Upper lobe of left lung (tissue), 6 donors: ENCODE data around the gene AP3D1. TPM values are rescaled to one million over a fixed set of nuclear protein-coding genes. Genes with fewer than 3 reads are reported as not detected.
A peak's percentile ranks its signal among the peaks of the same experiment; 100 is the strongest.

Experiments used
- ATAC-seq, 2 donors: fragments of 200-7000 bp; cut with Tn5 transposase; one replicate each; pipeline ENCODE4 v1.9.1; 2022; ENCODE audit warnings: mild to moderate bottlenecking in 2 of 2, moderate library complexity in 2 of 2; ENCODE audit not compliant: low FRiP score in 2 of 2
- DNase-seq, 2 donors: peaks; one replicate each; pipeline ENCODE4 v3.0.0-alpha.2; 2019 to 2020
- H3K27ac ChIP-seq, 4 donors: fragments of 200-600 bp; sonication (generic); one replicate each; pipeline ENCODE4 v1.5.1; 2016 to 2019
- H3K27me3 ChIP-seq, 4 donors: fragments of 200-600 bp; sonication (generic); one replicate each; pipeline ENCODE4 v1.5.1; 2017 to 2019
- H3K36me3 ChIP-seq, 4 donors: fragments of 200-600 bp; sonication (generic); one replicate each; pipeline ENCODE4 v1.5.1; 2016 to 2019
- H3K4me1 ChIP-seq, 4 donors: fragments of 200-600 bp; sonication (generic); one replicate each; pipeline ENCODE4 v1.5.1; 2018 to 2019
- H3K4me3 ChIP-seq, 4 donors: fragments of 200-600 bp; sonication (generic); one replicate each; pipeline ENCODE4 v1.5.1; 2017 to 2019; ENCODE audit warnings: mild to moderate bottlenecking in 2 of 4, moderate library complexity in 1 of 4
- H3K9me3 ChIP-seq, 4 donors: fragments of 200-600 bp; sonication (generic); one replicate each; pipeline ENCODE4 v1.5.1; 2018 to 2019
- EP300 ChIP-seq, 4 donors: sonication (generic); formaldehyde crosslinking; IDR thresholded peaks; one replicate each; pipeline ENCODE4 v1.5.1; 2017; ENCODE audit warnings: antibody characterized with exemption in 4 of 4, control low read depth in 2 of 4
- POLR2A ChIP-seq, 4 donors: fragments of 450-650 bp; IDR thresholded peaks; one replicate each; pipeline ENCODE4 v1.5.1; 2016 to 2017; ENCODE audit warnings: antibody characterized with exemption in 4 of 4, mild to moderate bottlenecking in 2 of 4
- POLR2AphosphoS5 ChIP-seq, 2 donors: sonication (generic); formaldehyde crosslinking; IDR thresholded peaks; one replicate each; pipeline ENCODE4 v1.5.1; 2017; ENCODE audit warnings: antibody characterized with exemption in 2 of 2
- WGBS, 2 donors: methylation state at CpG; one replicate each; pipeline ENCODE4 v1.1.5; 2017 to 2018; 5-methylcytosine and 5-hydroxymethylcytosine counted together
- total RNA-seq, 6 donors: library from RNA; depleted of rRNA in 4 of 6; stranded (reverse); fragments of >200 nt in 4 of 6; gene quantifications; one replicate each; pipeline versions ENCODE4 v1.1.0 to v1.2.1, GENCODE V29; 2016 to 2021
- TF ChIP-seq, protein P1 (sequence below), 6 experiments: fragments of 450-650 bp in 4 of 6; fragments of 200-600 bp in 2 of 6; sonication (generic) in 2 of 6; IDR thresholded peaks; one replicate each; pipeline ENCODE4 v1.5.1; 2016 to 2019; ENCODE audit warnings: antibody characterized with exemption in 6 of 6
- donor health status: DM: no; HTN: no; CAD: no; lungs with moderate emphysema.
- donor health status: DM: no; HTN: yes; CAD: no; lungs with severe emphysema.

AP3D1 gene
- total RNA-seq, 6 donors from 2014 or later, result 73.5 to 180 (median 115) TPM

DNA sequence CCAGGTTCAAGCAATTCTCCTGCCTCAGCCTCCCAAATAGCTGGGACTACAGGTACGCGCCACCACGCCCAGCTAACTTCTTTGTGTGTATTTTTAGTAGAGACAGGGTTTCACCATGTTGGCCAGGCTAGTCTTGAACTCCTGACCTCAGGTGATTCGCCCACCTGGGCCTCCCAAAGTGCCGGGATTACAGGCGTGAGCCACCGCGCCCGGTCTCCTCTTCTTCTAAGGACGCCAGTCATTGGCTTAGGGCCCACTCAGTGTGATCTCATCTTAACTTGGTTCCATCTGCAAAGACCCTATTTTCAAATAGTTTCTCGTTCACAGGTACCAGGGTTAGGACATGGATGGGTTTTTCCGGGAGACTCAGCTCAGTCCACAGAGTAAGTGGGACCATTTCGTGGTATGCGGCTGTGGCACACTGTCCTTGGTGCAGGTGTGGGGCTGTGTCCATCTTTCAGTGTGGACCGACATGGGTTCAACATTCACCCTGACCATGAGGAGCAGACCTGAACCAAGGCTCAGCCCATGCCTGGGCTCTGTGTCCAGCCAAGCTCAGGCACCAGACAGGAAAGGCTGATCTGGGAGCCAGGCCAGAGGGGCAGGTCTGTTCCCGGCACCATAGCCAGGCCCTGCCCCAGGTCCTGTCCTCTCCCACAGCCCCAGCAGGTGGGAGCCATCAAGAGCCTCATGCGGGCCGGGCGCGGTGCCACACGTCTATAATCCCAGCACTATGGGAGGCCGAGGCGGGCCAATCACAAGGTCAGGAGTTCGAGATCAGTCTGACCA lies 97.6 kb downstream of the AP3D1 start:
- H3K27ac ChIP-seq, result peak overlapping the region; percentile 49 to 100 (median 98)
- no peak overlapping the region for H3K4me3 ChIP-seq
- WGBS, 2 donors, result 79 to 84% methylated on average over 19 to 23 of the region's 24 CpGs
- no peaks in the 10 kb centered on the region for H3K27me3 ChIP-seq
- H3K4me1 ChIP-seq, result peaks cover 66 to 79% (median 72%) of the 10 kb centered on the region in 4 donors
- DNase-seq (peak; percentile 84 to 93), ATAC-seq (no peak)
- peaks cover 0 to 9% (median 3%) of the 10 kb centered on the region in 4 donors for H3K36me3 ChIP-seq
- TF ChIP-seq POLR2AphosphoS5 (IDR thresholded peaks at IDR 0.05) (peak; percentile 78 to 89), EP300 (IDR thresholded peaks at IDR 0.05) (peak in 1 of 4 donors; percentile 36), POLR2A (IDR thresholded peaks at IDR 0.05) (no peak)
- TF ChIP-seq, protein P1, sequence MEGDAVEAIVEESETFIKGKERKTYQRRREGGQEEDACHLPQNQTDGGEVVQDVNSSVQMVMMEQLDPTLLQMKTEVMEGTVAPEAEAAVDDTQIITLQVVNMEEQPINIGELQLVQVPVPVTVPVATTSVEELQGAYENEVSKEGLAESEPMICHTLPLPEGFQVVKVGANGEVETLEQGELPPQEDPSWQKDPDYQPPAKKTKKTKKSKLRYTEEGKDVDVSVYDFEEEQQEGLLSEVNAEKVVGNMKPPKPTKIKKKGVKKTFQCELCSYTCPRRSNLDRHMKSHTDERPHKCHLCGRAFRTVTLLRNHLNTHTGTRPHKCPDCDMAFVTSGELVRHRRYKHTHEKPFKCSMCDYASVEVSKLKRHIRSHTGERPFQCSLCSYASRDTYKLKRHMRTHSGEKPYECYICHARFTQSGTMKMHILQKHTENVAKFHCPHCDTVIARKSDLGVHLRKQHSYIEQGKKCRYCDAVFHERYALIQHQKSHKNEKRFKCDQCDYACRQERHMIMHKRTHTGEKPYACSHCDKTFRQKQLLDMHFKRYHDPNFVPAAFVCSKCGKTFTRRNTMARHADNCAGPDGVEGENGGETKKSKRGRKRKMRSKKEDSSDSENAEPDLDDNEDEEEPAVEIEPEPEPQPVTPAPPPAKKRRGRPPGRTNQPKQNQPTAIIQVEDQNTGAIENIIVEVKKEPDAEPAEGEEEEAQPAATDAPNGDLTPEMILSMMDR (IDR thresholded peaks at IDR 0.05), result no peak
- no peaks in the 10 kb centered on the region for H3K9me3 ChIP-seq

DNA sequence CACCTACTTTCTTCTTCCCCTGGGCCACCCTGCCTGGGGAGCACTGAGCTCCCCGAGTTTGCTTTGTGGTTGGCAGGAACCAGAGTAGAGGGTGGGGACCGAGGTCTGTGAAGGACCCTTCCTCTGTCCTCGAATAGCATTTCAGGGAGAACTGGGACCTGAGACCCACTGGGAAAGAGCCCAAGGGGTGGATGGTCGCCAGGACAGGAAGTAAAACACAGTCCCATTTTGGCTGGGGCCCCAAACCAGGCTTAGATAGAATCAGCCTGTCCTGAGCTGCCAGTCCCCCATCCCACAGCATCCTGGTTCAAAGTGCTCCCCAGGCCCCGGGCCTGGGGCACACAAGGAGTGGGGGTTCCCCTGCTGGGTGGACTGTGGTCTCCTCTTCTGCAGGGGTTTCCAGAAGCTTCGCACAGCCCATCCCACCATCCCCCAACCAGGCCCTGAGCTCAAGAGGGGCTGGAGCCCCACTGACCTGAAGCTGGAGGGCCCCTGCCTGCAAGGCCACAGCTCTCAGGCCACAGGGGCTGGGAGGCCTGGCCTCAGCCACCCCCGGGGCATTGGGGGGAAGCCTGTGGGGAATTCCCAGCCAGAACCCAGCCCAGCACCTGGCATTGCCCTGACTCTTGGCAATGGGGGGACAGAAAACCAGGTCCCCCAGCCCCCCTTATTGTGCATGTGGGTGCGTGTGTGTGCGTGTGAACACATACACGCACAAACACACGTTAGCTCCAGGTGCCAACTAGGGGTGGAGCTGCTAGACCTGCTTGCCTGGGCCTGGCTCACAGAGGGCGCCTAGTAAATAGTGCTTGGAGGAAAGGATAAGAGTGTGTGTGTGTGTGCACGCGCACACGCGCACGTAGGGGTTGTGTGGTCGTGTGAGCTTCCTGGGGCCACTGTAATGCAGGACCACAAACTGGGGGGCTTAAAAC lies 99.3 kb downstream of the AP3D1 start:
- Histone ChIP-seq H3K9me3 (no peaks in the 10 kb centered on the region), H3K36me3 (peaks cover 0 to 25% (median 11%) of the 10 kb centered on the region in 4 donors), H3K27me3 (no peaks in the 10 kb centered on the region), H3K27ac (peak overlapping the region; percentile 95 to 100 (median 97)), H3K4me3 (peak overlapping the region in 2 of 4 donors; percentile 99 to 100), H3K4me1 (peaks cover 74 to 81% (median 78%) of the 10 kb centered on the region in 4 donors)
- TF ChIP-seq, protein P1 (IDR thresholded peaks at IDR 0.05), result no peak
- no peak for TF ChIP-seq EP300 (IDR thresholded peaks at IDR 0.05)
- no peak for TF ChIP-seq POLR2A (IDR thresholded peaks at IDR 0.05)
- TF ChIP-seq POLR2AphosphoS5 (IDR thresholded peaks at IDR 0.05), result no peak
- WGBS, 2 donors, result 36 to 43% methylated on average over 14 to 16 of the region's 18 CpGs
- no peak for ATAC-seq
- DNase-seq, result peak in 1 of 2 donors; percentile 41

DNA sequence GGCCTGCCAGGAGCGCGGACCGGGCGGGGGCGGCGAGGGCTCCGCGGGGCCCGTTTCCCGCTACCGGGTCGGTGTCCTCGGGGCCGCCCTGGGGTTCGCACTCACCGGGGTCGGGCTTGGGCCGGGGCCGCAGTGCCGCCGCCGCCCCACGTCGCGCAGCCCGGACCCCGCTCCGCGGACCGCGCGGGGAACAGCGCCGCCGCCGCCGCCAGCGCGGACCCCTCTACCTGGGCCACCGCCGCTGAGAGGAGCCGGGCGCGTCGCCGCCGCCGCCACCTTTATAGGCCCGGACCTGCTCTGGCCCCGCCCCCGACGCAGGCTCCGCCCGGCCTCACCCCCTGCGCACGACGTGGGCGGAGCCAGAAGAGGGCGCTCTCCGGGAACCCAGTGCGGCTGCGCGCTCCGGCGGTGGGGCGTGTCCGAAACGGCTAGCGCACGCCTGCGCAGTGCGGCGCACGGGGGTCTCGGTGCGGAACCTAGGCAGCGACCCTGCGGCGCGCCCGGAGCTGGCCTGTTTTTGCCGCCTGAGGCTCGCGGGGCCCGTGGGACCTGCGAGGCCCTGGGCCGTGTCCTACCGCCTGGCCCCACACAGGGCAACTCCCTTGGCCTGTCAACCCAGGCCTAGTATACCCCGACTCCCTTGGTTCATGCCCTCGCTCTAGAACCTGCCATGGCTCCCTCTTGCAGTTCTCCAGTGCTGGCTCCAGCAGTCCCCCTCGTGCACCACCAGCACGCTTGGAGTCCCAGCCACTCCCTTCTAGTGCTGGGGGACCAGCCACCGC lies 100.2 kb downstream of the AP3D1 start, which contains the start of gene MKNK2:
TSS of gene MKNK2 (minus strand) at position 254 of the 782 bp plus-strand sequence. CDS start 393 bp downstream, outside the sequence.
- peaks cover 75 to 81% (median 78%) of the 10 kb centered on the region in 4 donors for H3K4me1 ChIP-seq

More for the DNA sequence above, 100.2 kb downstream of the AP3D1 start, which contains the start of gene MKNK2:
- Histone ChIP-seq H3K4me3 (peak within 1 kb of the TSS; percentile 95 to 100 (median 100)), H3K27me3 (no peaks in the 10 kb centered on the region), H3K27ac (peak within 1 kb of the TSS; percentile 95 to 100 (median 98)), H3K36me3 (peaks cover 2 to 33% (median 17%) of the 10 kb centered on the region in 4 donors), H3K9me3 (no peaks in the 10 kb centered on the region)
- DNase-seq (peak; percentile 93 to 99), ATAC-seq (peak; percentile 86 to 91)
- WGBS, 2 donors, result 6 to 20% methylated on average over 9 to 14 of the region's 93 CpGs
- peak in 3 of 4 donors; percentile 99 to 100 (median 99) for TF ChIP-seq POLR2A (IDR thresholded peaks at IDR 0.05)
- TF ChIP-seq, protein P1 (IDR thresholded peaks at IDR 0.05), result peak in 5 of 6 experiments; percentile 70 to 95 (median 86)
- TF ChIP-seq EP300 (IDR thresholded peaks at IDR 0.05), result peak in 1 of 4 donors; percentile 59
- TF ChIP-seq POLR2AphosphoS5 (IDR thresholded peaks at IDR 0.05), result peak; percentile 97 to 100

Other genes starting within 250 kb of the AP3D1 start
- gene ADAT3, start 246.2 kb downstream of the AP3D1 start, total RNA-seq, result 10 to 100 TPM in 4 of 6 donors, 1 to 10 TPM in 2; 6.1 to 25.1 (median 12.0) TPM
- 100 to 1,000 TPM in 1 of 6 donors, 10 to 100 TPM in 5; 52.0 to 117 (median 75.3) TPM for gene SCAMP4, start 246.2 kb downstream of the AP3D1 start, total RNA-seq
- gene CSNK1G2, start 210.4 kb downstream of the AP3D1 start, total RNA-seq, result 100 to 1,000 TPM in 1 of 6 donors, 10 to 100 TPM in 5; 49.9 to 176 (median 75.4) TPM
- 10 to 100 TPM; 49.0 to 87.3 (median 69.8) TPM for gene BTBD2, start 135.9 kb downstream of the AP3D1 start, total RNA-seq
- 100 to 1,000 TPM; 200 to 397 (median 264) TPM for gene MKNK2, start 100.3 kb downstream of the AP3D1 start, total RNA-seq
- 100 to 1,000 TPM in 1 of 6 donors, 10 to 100 TPM in 5; 35.4 to 107 (median 60.7) TPM for gene MOB3A, start 55.2 kb downstream of the AP3D1 start, total RNA-seq
- 10 to 100 TPM in 2 of 6 donors, 1 to 10 TPM in 3, under 1 TPM in 1; 0.59 to 61.8 (median 6.4) TPM for gene IZUMO4, start 54.7 kb downstream of the AP3D1 start, total RNA-seq
- gene DOT1L, start 12.4 kb upstream of the AP3D1 start, total RNA-seq, result 100 to 1,000 TPM in 1 of 6 donors, 10 to 100 TPM in 5; 30.3 to 104 (median 37.2) TPM
- gene PLEKHJ1, start 84.8 kb upstream of the AP3D1 start, total RNA-seq, result 100 to 1,000 TPM in 2 of 6 donors, 10 to 100 TPM in 4; 67.2 to 114 (median 79.3) TPM
- 100 to 1,000 TPM in 1 of 6 donors, 10 to 100 TPM in 5; 39.8 to 104 (median 70.7) TPM for gene SF3A2, start 85.3 kb upstream of the AP3D1 start, total RNA-seq
- gene AMH, start 97.8 kb upstream of the AP3D1 start, total RNA-seq, result 1 to 10 TPM; 1.1 to 6.3 (median 3.2) TPM
- 1 to 10 TPM in 3 of 6 donors, not detected in 3; 1.2 to 3.7 (median 1.7) TPM for gene JSRP1, start 104.9 kb upstream of the AP3D1 start, total RNA-seq
- 1 to 10 TPM; 2.4 to 8.6 (median 4.6) TPM for gene PEAK3, start 130.6 kb upstream of the AP3D1 start, total RNA-seq
- gene LINGO3, start 156.6 kb upstream of the AP3D1 start, total RNA-seq, result under 1 TPM in 3 of 6 donors, not detected in 3; 0.10 to 0.61 (median 0.17) TPM
- gene LSM7, start 177.0 kb upstream of the AP3D1 start, total RNA-seq, result 100 to 1,000 TPM in 2 of 6 donors, 10 to 100 TPM in 4; 58.6 to 127 (median 89.8) TPM
- gene SPPL2B, start 177.1 kb upstream of the AP3D1 start, total RNA-seq, result 100 to 1,000 TPM in 1 of 6 donors, 10 to 100 TPM in 5; 38.3 to 268 (median 61.7) TPM
- gene TMPRSS9, start 208.7 kb upstream of the AP3D1 start, total RNA-seq, result under 1 TPM in 4 of 6 donors, not detected in 2; 0.14 to 0.55 (median 0.26) TPM